ENCODE measurements around the gene ATP6V0D1. TPM values are rescaled to one million over a fixed set of nuclear protein-coding genes. Genes with fewer than 3 reads are reported as not detected.
A peak's percentile ranks its signal among the peaks of the same experiment; 100 is the strongest.

ATP6V0D1 gene
- total and polyA plus RNA-seq, 9 donors: 32.5 to 113 (median 63.0) TPM

- no peak for TF ChIP-seq EP300 (IDR thresholded peaks at IDR 0.05)
- Histone ChIP-seq H3K4me1 (ENCODE audit: insufficient read depth) (no peaks in the 10 kb centered on the region), H3K36me3 (no peaks in the 10 kb centered on the region), H3K27ac (no peak overlapping the region), H3K9me3 (no peaks in the 10 kb centered on the region), H3K4me3 (no peak overlapping the region), H3K27me3 (no peaks in the 10 kb centered on the region)
- intact Hi-C loops (cut with DNase I): loop anchor here in 1 of 4 donors (5.0 kb wide), 1 partner anchor 122 kb away; no protein-coding TSS in a partner anchor
- 94 to 95% (median 94%) methylated on average over 5 of the region's 5 CpGs for WGBS, 3 donors
- DNase-seq: no peak
These were observed 76.2 kb downstream of the ATP6V0D1 start for GRCh38 chr16:67404740-67405226.

GRCh38 chr16:67403976-67404555, 76.9 kb downstream of the ATP6V0D1 start:
- Histone ChIP-seq H3K36me3 (no peaks in the 10 kb centered on the region), H3K27me3 (no peaks in the 10 kb centered on the region), H3K9me3 (no peaks in the 10 kb centered on the region), H3K4me3 (no peak overlapping the region), H3K4me1 (ENCODE audit: insufficient read depth) (peaks cover 2% of the 10 kb centered on the region), H3K27ac (no peak overlapping the region)
- intact Hi-C loops (cut with DNase I): no loop called here
- TF ChIP-seq EP300 (IDR thresholded peaks at IDR 0.05) (no peak), CTCF (IDR thresholded peaks at IDR 0.05) (no peak), POLR2A (IDR thresholded peaks at IDR 0.05) (no peak)
- 84 to 91% (median 89%) methylated on average over 12 of the region's 12 CpGs for WGBS, 3 donors
- DNase-seq: no peak

GRCh38 chr16:67400901-67401300, 80.1 kb downstream of the ATP6V0D1 start:
- H3K36me3 ChIP-seq: no peaks in the 10 kb centered on the region
- no peak overlapping the region for H3K4me3 ChIP-seq
- peaks cover 3% of the 10 kb centered on the region for H3K4me1 ChIP-seq (ENCODE audit: insufficient read depth)
- DNase-seq: no peak
- WGBS, 3 donors: 89 to 93% (median 92%) methylated on average over 14 of the region's 14 CpGs
- no peak for TF ChIP-seq POLR2A (IDR thresholded peaks at IDR 0.05)
- H3K27ac ChIP-seq: no peak overlapping the region
- intact Hi-C loops (cut with DNase I): no loop called here
- no peaks in the 10 kb centered on the region for H3K9me3 ChIP-seq
- no peaks in the 10 kb centered on the region for H3K27me3 ChIP-seq

- 68 to 73% (median 71%) methylated on average over 17 to 19 of the region's 19 CpGs for WGBS, 3 donors
- no peaks in the 10 kb centered on the region for H3K9me3 ChIP-seq
- no peaks in the 10 kb centered on the region for H3K36me3 ChIP-seq
- DNase-seq: peak in 1 of 5 donors; percentile 44
- H3K4me3 ChIP-seq: no peak overlapping the region
- H3K27me3 ChIP-seq: no peaks in the 10 kb centered on the region
- no peak overlapping the region for H3K27ac ChIP-seq
- peaks cover 3% of the 10 kb centered on the region for H3K4me1 ChIP-seq (ENCODE audit: insufficient read depth)
- intact Hi-C loops (cut with DNase I): loop anchor here in 2 of 4 donors (5.0 to 10.0 kb wide), 3 partner anchors 115 to 435 kb away; partner anchors contain the start of genes CES3 (in 1 of the 2) and PLEKHG4 (in 1 of the 2)
- TF ChIP-seq EP300 (IDR thresholded peaks at IDR 0.05): no peak
- peak in 1 of 3 donors; percentile 1 for TF ChIP-seq CTCF (IDR thresholded peaks at IDR 0.05)
- TF ChIP-seq POLR2A (IDR thresholded peaks at IDR 0.05): no peak
These were observed 80.9 kb downstream of the ATP6V0D1 start for GRCh38 chr16:67399749-67400704.

GRCh38 chr16:67399218-67399733, 81.7 kb downstream of the ATP6V0D1 start:
- Histone ChIP-seq H3K27me3 (no peaks in the 10 kb centered on the region), H3K4me3 (no peak overlapping the region), H3K9me3 (no peaks in the 10 kb centered on the region), H3K27ac (no peak overlapping the region), H3K36me3 (no peaks in the 10 kb centered on the region), H3K4me1 (ENCODE audit: insufficient read depth) (peaks cover 3% of the 10 kb centered on the region)
- TF ChIP-seq CTCF (IDR thresholded peaks at IDR 0.05) (peak; percentile 48 to 72 (median 59)), POLR2A (IDR thresholded peaks at IDR 0.05) (no peak)
- 12 to 27% (median 22%) methylated on average over 28 to 42 of the region's 42 CpGs for WGBS, 3 donors
- intact Hi-C loops (cut with DNase I): loop anchor here in 2 of 4 donors (5.0 to 10.0 kb wide), 3 partner anchors 114 to 434 kb away; partner anchors contain the start of genes CES3 (in 1 of the 2) and PLEKHG4 (in 1 of the 2)
- DNase-seq: peak; percentile 55 to 78 (median 69)
